GDM1 (cell line): ENCODE data around the gene SLC25A47.
"Not testable (repeated sequence)": the region's sequence is repeated elsewhere in the genome, so short reads cannot be mapped to it uniquely, and the experiment has no call there.

Source experiments
- DNase-seq: peaks from one replicate; lab custom pipeline; 2025; lab: John Stamatoyannopoulos, UW

Gene SLC25A47

GRCh38 chr14:100305324-100306100 lies 17.6 kb upstream of the SLC25A47 start:
- DNase-seq = peak; percentile 70

- DNase-seq = peak; percentile 89
These were observed 16.8 kb upstream of the SLC25A47 start, which contains the start of gene SLC25A29 for GRCh38 chr14:100306101-100306997. SLC25A29 (minus strand) TSS chr14:100306444; CDS start chr14:100306232, 212 bp downstream.

DNA sequence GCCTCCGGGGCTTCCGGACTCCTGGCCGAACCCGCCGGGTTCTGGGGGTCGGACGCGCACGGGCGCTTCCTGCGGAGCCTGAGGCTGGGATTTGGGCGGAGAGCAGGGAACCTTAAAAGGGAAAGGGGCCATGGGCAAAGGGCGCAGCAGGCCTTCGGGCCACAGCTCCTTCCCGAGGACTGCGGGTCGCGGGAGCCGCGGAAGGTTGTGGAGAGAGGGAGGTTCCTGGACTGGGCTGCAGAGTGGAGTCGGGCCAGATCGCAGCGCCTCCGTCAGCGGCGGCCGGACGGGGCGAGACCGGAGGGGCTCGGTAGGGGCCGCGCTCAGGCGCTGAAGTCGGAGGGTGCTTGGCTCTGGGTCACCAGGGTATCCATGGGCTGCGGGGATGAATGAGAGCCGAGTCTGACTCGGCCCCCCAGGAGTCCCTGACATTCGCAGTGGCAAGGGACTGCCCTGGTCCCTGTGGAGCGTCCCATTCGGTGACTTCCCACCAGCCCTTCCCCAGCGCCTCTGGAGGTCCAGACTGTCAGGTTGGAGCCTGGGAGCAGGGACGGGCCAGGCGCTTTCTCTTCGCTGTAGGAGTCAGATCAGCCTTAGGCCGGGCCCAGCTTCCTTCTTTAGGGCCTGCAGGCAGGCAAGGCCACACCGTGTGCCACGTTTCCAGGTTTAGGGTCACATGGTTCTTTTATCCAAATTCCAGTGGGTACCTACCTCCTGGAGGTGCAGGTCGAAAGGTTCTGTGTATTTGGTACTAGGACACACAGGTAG lies 16.0 kb upstream of the SLC25A47 start:
- DNase-seq = no peak

- no peak for DNase-seq
These were observed 15.2 kb upstream of the SLC25A47 start for GRCh38 chr14:100307766-100308426.

GRCh38 chr14:100308427-100308792 lies 14.7 kb upstream of the SLC25A47 start:
- DNase-seq = not testable (repeated sequence)

DNA sequence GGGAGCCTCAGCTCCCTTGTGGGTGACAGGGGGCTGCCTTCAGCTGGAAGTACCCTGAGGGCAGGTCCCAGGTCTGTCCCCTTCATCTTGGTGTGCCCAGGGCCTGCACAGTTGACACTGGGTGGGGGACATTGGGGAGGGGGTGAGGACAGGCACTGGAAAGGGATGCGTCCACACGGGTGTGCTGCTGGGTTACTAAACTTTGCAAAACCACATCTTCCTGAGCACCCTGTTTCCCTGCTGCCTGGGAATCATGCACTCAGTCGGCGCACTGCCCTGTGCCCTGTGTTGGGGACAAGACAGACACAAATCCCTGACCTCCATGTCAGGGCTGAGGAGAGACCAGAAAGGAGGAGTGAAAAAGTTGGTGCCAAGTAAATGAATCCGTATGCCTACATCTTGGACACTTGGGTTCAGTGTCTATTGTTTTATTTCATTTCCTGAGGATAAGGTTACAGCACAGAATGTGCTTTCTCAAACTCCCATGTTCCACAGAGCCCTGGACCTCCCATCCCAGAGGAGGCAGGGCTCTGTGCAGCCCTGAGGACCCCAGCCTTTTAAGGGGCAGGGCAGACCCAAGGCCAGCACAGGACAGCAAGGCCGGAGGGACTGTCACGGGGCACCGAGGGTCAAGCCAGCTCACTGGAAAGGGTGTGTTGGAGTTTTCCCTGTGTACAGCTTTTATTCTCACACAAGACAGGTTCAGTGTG lies 14.0 kb upstream of the SLC25A47 start:
- DNase-seq = no peak

DNA sequence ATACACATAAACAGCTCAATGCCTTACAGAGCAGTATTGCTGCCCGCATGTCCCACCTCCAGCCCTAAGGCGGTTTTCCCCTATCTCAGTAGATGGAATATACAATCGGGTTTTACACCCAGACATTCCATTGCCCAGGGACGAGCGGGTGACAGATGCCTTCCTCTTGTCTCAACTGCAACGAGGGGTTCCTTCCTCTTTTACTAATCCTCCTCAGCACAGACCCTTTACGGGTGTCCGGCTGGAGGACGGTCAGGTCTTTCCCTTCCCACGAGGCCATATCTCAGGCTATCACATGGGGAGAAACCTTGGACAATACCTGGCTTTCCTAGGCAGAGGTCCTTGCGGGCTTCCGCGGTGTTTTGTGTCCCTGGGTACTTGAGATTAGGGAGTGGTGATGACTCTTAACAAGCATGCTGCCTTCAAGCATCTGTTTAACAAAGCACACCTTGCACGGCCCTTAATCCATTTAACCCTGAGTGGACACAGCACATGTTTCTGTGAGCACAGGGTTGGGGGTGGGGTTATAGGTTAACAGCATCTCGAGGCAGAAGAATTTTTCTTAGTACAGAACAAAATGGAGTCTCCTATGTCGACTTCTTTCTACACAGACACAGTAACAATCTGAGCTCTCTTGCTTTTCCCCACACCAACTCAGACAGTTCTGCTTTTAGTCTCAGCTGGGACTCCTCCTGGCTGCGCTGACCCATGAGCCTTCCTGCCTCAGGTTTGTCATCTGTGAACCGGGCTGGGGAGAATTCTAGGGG lies 10.8 kb upstream of the SLC25A47 start:
- DNase-seq = peak; percentile 41

GRCh38 chr14:100312877-100313400 lies 10.2 kb upstream of the SLC25A47 start:
- DNase-seq = no peak

DNA sequence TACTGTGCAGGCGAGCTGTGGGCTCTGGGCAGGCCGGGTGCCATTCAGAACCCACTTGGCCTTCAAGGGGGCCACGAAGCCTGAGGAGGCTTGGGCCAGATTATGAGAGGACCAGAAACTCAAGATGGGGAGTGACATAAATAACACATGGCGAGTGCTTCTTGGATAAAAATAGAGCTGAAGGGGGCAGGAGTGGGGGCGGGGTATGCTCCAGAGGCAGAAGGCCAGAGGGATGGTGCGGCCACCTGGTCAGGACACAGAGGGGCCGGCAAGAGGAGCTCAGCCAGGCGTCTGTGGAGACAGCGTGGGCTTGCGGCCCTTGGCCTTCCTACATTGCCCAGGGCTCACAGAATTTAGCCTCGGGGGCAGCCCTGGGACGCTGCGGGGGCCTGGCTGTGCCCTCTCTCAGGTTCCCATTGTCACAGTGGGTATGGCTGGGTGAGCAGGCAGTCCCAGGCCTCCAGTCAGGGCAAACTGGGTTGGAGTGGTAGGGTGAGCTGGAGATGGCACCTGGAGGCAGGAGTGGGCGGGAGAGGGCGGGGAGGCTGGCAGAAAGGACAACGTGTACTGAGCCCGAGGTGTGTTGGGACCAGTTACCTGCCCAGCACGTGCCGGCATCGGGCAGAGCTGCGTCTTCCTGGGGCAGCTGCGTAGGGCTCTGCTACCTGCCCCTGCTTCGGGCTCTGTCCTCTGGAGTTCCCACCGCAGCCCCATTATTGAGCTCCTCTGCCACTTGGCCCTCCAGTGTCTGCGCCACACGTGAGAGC lies 9.5 kb upstream of the SLC25A47 start:
- DNase-seq = no peak

DNA sequence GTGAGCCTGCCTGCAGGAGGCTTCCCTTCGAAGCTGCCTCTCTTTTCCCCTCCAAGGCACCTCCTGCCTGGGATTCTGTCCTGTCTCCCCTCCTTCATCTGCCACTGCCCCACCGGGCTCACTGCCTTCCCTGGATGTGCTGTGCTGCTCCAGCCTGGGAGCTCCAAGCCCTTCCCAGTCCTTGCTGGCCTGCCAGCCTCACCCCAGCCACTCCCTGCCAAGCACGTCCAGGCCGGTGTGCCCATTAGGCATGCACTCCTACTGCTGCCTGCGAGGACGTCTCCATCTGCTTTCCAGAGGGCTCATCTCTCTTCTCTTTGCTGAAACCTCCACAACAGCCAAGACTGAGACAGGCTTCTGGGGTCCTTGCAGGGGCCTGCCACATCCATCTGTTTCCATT lies 8.4 kb upstream of the SLC25A47 start:
- no peak for DNase-seq

GRCh38 chr14:100317389-100317788 lies 5.8 kb upstream of the SLC25A47 start:
- no peak for DNase-seq

DNA sequence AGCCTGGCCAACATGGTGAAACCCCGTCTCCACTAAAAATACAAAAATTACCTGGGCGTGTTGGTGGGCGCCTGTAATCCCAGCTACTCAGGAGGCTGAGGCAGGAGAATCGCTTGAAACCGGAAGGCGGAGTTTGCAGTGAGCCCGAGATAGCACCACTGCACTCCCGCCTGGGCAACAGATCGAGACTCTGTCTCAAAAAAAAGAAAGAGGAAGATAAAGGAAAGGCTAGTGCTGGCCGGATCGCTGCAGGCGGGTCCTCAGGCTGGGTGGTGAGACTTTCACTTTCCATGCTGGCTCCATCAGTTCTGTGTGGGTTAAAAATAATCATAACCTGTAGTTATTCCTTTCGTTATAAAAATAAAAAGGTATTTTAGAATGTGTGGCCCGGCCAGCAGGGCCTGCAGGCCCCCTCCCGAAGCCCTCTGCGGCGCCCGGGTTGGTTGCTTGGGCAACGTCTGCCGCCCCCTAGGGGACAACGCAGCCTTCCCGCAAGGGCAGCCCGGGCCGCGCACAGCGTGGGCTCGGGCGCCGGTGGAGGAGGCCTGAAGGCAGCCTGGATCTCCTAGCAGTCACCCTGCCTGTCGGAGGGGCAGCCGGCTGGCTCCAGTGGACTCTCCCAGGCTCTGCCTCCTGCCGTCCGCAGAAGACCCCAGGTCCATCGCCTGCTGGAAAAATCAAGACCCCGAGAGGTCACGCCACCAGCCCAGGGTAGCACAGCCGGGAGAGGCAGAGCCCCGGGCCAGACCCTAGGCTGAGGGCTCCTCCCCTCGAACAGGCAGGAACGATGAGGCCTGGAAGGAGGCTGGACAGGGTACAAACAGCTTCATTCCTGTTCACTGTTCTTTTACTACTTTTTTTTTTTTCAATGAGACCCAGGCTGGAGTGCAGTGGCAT lies 5.0 kb upstream of the SLC25A47 start:
- DNase-seq = no peak

GRCh38 chr14:100320157-100320856 lies 2.8 kb upstream of the SLC25A47 start:
- no peak for DNase-seq

DNA sequence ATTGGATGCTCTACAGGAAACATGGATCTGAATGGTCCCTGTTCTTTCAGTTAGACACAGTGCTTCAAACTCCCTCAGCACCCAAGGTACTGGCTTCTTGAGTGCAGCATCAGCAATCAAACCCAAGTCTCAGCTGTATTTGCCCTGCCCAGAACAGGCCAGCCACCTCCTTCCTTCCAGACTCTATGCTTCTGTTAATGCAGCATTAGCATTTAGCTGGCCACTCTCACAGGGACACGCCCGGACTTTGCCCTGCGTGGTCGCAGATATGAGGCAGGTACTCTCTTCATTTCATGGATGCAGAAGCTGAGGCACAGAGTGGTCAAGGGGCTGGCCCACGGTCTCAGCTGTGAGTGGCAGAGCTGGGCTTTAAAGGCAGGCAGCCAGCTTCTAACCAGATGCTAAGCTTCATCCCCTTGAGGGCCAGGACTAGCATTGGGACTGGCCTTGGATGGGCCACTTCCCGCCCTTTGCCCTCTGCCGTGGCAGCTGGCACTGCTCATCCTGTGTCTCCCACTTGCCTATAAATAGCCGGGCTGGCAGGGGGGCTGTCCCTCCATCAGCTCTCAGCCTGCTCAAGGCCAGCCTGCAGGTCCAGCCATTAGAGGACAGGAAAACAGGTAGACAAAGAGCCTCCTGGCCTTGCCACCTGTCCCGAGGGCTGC lies 1.5 kb upstream of the SLC25A47 start:
- no peak for DNase-seq

DNA sequence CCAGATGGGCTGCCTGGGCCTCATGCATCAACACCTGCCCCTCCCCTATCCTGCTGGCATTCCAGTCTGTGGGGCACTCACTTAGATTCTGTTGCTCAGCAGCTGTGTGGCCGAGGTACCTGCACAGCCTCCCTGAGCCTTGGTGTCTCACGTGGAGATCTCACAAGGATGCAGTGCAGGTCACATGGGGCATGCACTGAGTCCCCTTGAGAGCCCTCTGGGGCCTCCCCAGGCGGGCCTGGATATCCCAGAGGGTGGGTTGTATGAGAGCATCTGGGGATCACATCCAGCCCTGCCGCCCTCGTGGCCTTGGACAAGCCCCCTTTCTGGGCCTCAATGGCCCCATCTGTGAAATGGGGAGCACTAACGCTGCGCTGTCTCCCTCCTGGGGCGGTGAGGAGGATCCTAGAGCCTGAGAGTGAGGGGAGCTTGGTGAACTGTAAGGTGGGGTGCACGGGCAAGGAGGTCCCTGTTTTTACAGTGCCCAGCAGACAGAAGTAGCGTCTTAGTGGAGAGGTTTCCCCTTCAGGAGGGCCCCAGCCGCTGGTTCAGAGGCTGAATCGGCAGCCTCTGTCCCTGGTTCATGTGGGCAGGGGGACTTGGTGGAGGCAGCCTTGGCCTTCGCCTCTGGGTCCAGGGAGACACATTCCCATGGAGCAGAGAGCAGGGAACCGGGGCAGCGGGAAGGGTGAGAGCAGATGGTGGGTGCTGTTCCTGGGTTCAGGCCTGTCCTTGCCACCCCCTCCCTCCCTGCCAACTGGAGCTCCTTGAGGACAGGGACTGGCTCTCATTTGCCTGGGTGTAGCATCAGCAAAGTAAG lies 791 bp upstream of the SLC25A47 start:
- no peak for DNase-seq

GRCh38 chr14:100323942-100324307 lies 786 bp downstream of the SLC25A47 start:
- no peak for DNase-seq
